Activated naive CD8-positive, alpha-beta T cell treated with anti-CD3 and anti-CD28 coated beads, Interleukin-2, amount 10 ng/mL, durations not matched to agents 7 days and 5 days (primary cell): ENCODE results near the gene ZNF831. TPM values are rescaled to one million over a fixed set of nuclear protein-coding genes. Genes with fewer than 3 reads are reported as not detected.

ENCODE experiments used
- ATAC-seq: fragments of 150-1000 bp; cut with Tn5 transposase; one replicate; pipeline ENCODE4 v1.10.0; 2021; ENCODE audit warnings: low read depth, moderate library complexity
- POLR2A ChIA-PET: fragments of 350-600 bp; sonication (Branson Sonifier 250); formaldehyde crosslinking; loops from one replicate; lab custom pipeline; 2021; ENCODE audit warnings: antibody characterized with exemption; lab: Charles Lee
- DNase-seq: peaks from one replicate; pipeline ENCODE4 v3.0.0; 2021
- H3K27ac Mint-ChIP-seq: one replicate; pipeline ENCODE4 v1.8.0; 2022; ENCODE audit warnings: mild to moderate bottlenecking, mixed read lengths
- H3K27me3 Mint-ChIP-seq: one replicate; pipeline ENCODE4 v1.8.0; 2022; ENCODE audit warnings: mild to moderate bottlenecking, moderate library complexity, mixed read lengths
- H3K36me3 Mint-ChIP-seq: one replicate; pipeline ENCODE4 v1.8.0; 2021; ENCODE audit warnings: mild to moderate bottlenecking, mixed read lengths
- H3K4me1 Mint-ChIP-seq: one replicate; pipeline ENCODE4 v1.8.0; 2021; ENCODE audit warnings: mixed read lengths
- H3K4me3 Mint-ChIP-seq: one replicate; pipeline ENCODE4 v1.8.0; 2022; ENCODE audit warnings: mild to moderate bottlenecking, moderate library complexity, mixed read lengths
- H3K9me3 Mint-ChIP-seq: one replicate; pipeline ENCODE4 v1.8.0; 2021; ENCODE audit warnings: mixed read lengths
- total RNA-seq, 2 experiments: library from RNA; stranded (reverse); gene quantifications; one replicate each; pipeline ENCODE4 v1.2.3, GENCODE V29; 2021

ZNF831 gene
- 10 to 100 TPM; 15.9 to 16.3 TPM for total RNA-seq

DNA sequence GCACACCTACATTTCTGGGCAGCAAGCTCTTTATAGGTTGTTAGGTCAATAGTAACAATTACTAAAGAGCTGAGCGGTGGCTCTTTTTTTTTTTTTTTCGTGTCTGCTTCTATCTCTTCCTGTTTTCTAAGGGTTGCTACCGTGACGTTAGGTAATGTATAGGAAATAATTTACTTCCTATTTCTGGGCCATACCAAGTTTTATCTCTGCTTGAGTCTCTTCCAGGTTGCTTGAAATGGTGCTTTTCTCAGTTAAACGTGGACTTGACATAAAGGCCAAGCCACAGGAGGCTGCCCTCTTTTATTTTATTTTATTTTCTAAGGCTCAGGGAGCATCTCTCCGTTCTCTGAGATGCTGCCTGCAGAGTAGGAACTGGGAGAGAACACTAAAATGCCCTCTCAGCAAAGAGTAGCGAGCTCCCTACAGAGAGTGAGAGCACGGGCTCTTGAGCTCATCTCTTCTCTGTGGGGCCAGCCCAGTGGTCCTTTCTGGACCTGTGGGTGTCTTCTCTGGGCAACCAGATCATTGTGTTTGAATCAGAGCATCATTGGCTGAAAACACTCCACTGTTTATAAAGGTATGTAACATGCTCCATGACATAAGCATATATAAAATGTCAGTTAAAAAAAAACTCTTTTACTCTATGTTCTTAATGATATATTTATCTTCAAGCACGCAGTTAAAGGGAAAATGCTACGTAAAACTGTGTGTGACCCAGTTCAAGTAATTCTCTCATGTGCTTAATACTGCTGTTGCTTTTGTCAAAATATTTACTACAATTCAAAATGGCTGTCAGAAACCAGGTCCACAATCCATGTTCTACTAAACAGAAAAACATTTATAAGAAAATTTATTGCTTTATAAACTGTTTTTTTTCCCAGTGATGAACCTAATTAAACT is at the start of gene ZNF831:
Gene ZNF831 (plus strand): TSS at position 191 of the 900 bp plus-strand sequence. CDS start 27,199 bp downstream, outside the sequence.
- peaks cover 75% of the 10 kb centered on the region for H3K4me1 Mint-ChIP-seq
- peak within 1 kb of the TSS; percentile 89 for H3K4me3 Mint-ChIP-seq
- H3K27ac Mint-ChIP-seq, result peak within 1 kb of the TSS; percentile 95
- H3K27me3 Mint-ChIP-seq, result no peaks in the 10 kb centered on the region
- no peak for DNase-seq
- peaks cover 8% of the 10 kb centered on the region for H3K36me3 Mint-ChIP-seq
- H3K9me3 Mint-ChIP-seq, result peaks cover 4% of the 10 kb centered on the region
- ATAC-seq, result peak; percentile 28
- POLR2A ChIA-PET, result interaction anchor here (0.6 to 3.4 kb wide), 16 partner anchors 9 to 513 kb away, joined by 3 to 39 read pairs (median 5); partner anchors contain the start of genes ATP5F1E and STX16

GRCh38 chr20:59117526-59117925 is 46.1 kb upstream of the ZNF831 start:
- POLR2A ChIA-PET, result no interaction called here
- no peak overlapping the region for H3K27ac Mint-ChIP-seq
- DNase-seq (no peak), ATAC-seq (no peak)
- peaks cover 3% of the 10 kb centered on the region for H3K36me3 Mint-ChIP-seq
- H3K4me1 Mint-ChIP-seq, result peaks cover 43% of the 10 kb centered on the region
- H3K27me3 Mint-ChIP-seq, result peaks cover 14% of the 10 kb centered on the region
- H3K4me3 Mint-ChIP-seq, result no peak overlapping the region
- peaks cover 4% of the 10 kb centered on the region for H3K9me3 Mint-ChIP-seq

DNA sequence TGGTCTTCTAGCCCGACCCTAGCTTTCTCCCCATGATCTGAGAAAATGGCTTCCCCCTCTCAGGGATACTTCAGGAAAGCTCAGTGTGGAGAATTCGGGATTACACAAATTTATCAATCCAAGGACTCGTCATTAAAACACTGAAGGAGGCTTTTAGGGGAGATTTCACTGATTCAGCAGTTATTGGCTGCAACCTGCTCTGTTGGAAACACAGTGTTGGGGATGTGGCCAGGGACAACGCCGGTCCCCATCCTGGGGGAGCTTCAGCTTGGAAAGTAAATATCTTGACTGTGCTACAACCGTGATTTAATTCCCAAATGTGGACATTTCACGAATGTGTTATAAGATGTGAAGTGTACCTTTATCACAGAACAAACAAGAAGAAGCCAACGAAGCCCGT is 44.8 kb upstream of the ZNF831 start:
- Mint-ChIP-seq H3K36me3 (peaks cover 3% of the 10 kb centered on the region), H3K27me3 (peaks cover 14% of the 10 kb centered on the region), H3K9me3 (peaks cover 2% of the 10 kb centered on the region), H3K27ac (no peak overlapping the region), H3K4me3 (no peak overlapping the region), H3K4me1 (peaks cover 55% of the 10 kb centered on the region)
- POLR2A ChIA-PET, result no interaction called here
- DNase-seq (no peak), ATAC-seq (no peak)

- ATAC-seq (peak; percentile 36), DNase-seq (peak; percentile 35)
- peaks cover 55% of the 10 kb centered on the region for H3K4me1 Mint-ChIP-seq
- peak overlapping the region; percentile 62 for H3K4me3 Mint-ChIP-seq
- H3K27ac Mint-ChIP-seq, result peak overlapping the region; percentile 59
- peaks cover 9% of the 10 kb centered on the region for H3K27me3 Mint-ChIP-seq
- POLR2A ChIA-PET, result interaction anchor here (1.0 to 6.3 kb wide), 3 partner anchors 9 to 44 kb away, joined by 3 to 39 read pairs (median 12); partner anchors contain the start of gene ZNF831
- H3K9me3 Mint-ChIP-seq, result peaks cover 2% of the 10 kb centered on the region
- H3K36me3 Mint-ChIP-seq, result peaks cover 3% of the 10 kb centered on the region
Observed at GRCh38 chr20:59120491-59120890, 43.1 kb upstream of the ZNF831 start.

DNA sequence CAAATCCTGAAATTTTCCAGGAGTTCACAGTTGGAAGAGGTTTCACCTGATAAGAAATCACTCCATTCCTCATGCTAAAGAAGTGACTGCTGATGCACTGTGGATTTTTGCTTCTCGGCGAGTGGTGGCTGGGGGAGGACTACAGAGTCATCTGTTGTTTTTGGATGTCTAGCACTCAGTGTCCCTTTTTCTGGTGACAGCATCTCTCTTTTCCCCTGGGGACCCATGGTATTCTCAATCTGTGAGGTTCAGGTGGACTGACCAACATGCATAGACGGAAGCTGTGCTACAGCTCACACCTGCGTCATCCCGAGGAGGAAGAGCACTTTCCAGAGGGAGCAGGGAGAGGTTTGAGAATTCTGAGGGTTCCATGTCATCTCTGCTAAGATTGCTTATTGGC is 42.7 kb upstream of the ZNF831 start:
- peak overlapping the region; percentile 18 for H3K4me3 Mint-ChIP-seq
- peaks cover 9% of the 10 kb centered on the region for H3K27me3 Mint-ChIP-seq
- POLR2A ChIA-PET, result interaction anchor here (0.5 to 6.3 kb wide), 6 partner anchors 9 to 385 kb away, joined by 3 to 39 read pairs (median 6); partner anchors contain the start of gene ZNF831
- DNase-seq (no peak), ATAC-seq (no peak)
- H3K4me1 Mint-ChIP-seq, result peaks cover 53% of the 10 kb centered on the region
- peaks cover 3% of the 10 kb centered on the region for H3K36me3 Mint-ChIP-seq
- H3K9me3 Mint-ChIP-seq, result peaks cover 2% of the 10 kb centered on the region
- peak overlapping the region; percentile 62 for H3K27ac Mint-ChIP-seq

DNA sequence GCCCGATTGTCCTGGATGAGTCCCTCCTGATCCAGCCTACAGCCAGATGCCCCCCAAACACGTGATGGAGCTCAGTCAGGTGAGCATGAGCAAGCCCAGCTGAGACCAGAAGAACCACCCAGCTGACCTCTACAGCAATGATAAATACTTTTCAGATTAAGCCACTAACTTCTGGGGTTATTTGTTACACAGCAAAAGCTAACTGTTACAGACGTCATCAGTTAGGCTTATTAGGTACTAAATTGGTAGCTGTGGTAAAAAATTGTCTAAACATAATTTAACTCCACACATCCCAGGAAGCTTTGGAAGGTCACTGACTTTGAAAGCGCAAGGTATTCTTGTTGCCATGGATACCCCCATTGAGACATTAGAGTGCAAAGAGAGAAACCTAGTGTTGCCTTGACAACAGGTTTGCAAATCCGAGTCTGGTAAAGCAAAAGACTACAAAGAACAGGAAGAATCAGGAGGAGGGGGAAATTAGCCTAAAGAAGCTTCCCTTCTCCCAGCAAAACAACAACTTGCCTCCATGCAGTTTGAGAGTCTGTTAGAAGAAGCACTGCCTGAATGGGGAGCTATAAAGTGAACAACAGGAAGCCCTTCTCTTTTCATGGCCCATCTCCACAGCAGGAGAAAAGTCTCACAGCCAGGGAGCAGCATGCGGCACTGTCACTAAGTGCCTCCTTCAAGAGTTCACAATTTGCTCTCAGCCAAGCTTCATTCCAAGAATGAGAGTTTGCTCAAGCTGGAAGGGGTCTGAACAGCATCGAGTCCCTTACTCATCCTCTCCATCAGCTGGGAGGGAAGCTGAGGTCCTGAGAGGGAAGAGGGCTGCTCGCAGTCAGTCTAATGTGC is 41.7 kb upstream of the ZNF831 start:
- peaks cover 51% of the 10 kb centered on the region for H3K4me1 Mint-ChIP-seq

DNA sequence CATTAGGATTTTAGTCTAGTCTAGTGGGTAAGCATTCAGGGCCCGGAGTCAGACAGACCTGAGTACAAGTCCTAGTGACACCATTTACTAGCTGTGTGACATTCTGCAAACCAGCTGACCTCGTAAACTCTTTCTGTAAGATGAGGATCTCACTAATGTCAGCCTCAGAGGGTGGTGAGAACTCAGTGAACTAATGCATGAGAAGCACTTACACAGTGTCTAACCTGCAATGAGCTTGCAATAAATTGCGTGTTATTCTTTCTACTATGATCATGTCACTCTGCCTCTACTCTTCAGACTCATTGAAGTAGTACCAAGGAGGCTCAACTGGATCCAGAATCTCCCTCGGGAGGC is 41.1 kb upstream of the ZNF831 start:
- POLR2A ChIA-PET, result interaction anchor here (0.9 to 6.3 kb wide), 9 partner anchors 10 to 131 kb away, joined by 3 to 39 read pairs (median 5); partner anchors contain the start of gene ZNF831
- Mint-ChIP-seq H3K36me3 (peaks cover 5% of the 10 kb centered on the region), H3K27ac (peak overlapping the region; percentile 90), H3K27me3 (peaks cover 9% of the 10 kb centered on the region), H3K4me3 (peak overlapping the region; percentile 74), H3K9me3 (peaks cover 2% of the 10 kb centered on the region), H3K4me1 (peaks cover 53% of the 10 kb centered on the region)
- no peak for DNase-seq
- ATAC-seq, result peak; percentile 33

More for the DNA sequence above, 41.7 kb upstream of the ZNF831 start:
- Mint-ChIP-seq H3K9me3 (peaks cover 2% of the 10 kb centered on the region), H3K27ac (peak overlapping the region; percentile 90), H3K4me3 (peak overlapping the region; percentile 74), H3K36me3 (peaks cover 3% of the 10 kb centered on the region), H3K27me3 (peaks cover 9% of the 10 kb centered on the region)
- POLR2A ChIA-PET, result interaction anchor here (0.9 to 6.3 kb wide), 9 partner anchors 14 to 131 kb away, joined by 3 to 39 read pairs (median 6); partner anchors contain the start of gene ZNF831
- ATAC-seq (peak; percentile 9), DNase-seq (peak; percentile 35)

- ATAC-seq, result peak; percentile 49
- Mint-ChIP-seq H3K4me3 (peak overlapping the region; percentile 74), H3K36me3 (peaks cover 5% of the 10 kb centered on the region), H3K4me1 (peaks cover 48% of the 10 kb centered on the region), H3K27me3 (peaks cover 9% of the 10 kb centered on the region), H3K9me3 (peaks cover 2% of the 10 kb centered on the region), H3K27ac (peak overlapping the region; percentile 90)
- POLR2A ChIA-PET, result interaction anchor here (0.9 to 6.3 kb wide), 9 partner anchors 11 to 130 kb away, joined by 3 to 39 read pairs (median 5); partner anchors contain the start of gene ZNF831
- DNase-seq, result peak; percentile 44
Observed at GRCh38 chr20:59123011-59123677, 40.5 kb upstream of the ZNF831 start.

- ATAC-seq, result no peak
- Mint-ChIP-seq H3K27me3 (peaks cover 9% of the 10 kb centered on the region), H3K4me1 (peaks cover 45% of the 10 kb centered on the region), H3K4me3 (peak overlapping the region; percentile 74), H3K36me3 (peaks cover 5% of the 10 kb centered on the region), H3K27ac (peak overlapping the region; percentile 90), H3K9me3 (peaks cover 2% of the 10 kb centered on the region)
- no peak for DNase-seq
- POLR2A ChIA-PET, result interaction anchor here (1.2 to 6.3 kb wide), 3 partner anchors 36 to 91 kb away, joined by 3 to 39 read pairs (median 12); partner anchors contain the start of gene ZNF831
Observed at GRCh38 chr20:59123678-59124255, 39.9 kb upstream of the ZNF831 start.

- POLR2A ChIA-PET, result interaction anchor here (1.2 to 6.3 kb wide), 2 partner anchors 40 to 92 kb away, joined by 3 to 39 read pairs; partner anchors contain the start of gene ZNF831
- Mint-ChIP-seq H3K4me3 (no peak overlapping the region), H3K36me3 (peaks cover 5% of the 10 kb centered on the region), H3K9me3 (peaks cover 2% of the 10 kb centered on the region), H3K27me3 (peaks cover 9% of the 10 kb centered on the region), H3K4me1 (peaks cover 45% of the 10 kb centered on the region), H3K27ac (peak overlapping the region; percentile 47)
- ATAC-seq (no peak), DNase-seq (no peak)
Observed at GRCh38 chr20:59124296-59125029, 39.2 kb upstream of the ZNF831 start.

- ATAC-seq (no peak), DNase-seq (no peak)
- H3K36me3 Mint-ChIP-seq, result peaks cover 5% of the 10 kb centered on the region
- POLR2A ChIA-PET, result interaction anchor here (6.3 kb wide), 1 partner anchor 39 kb away, joined by 39 read pairs; the partner anchor contains the start of gene ZNF831
- H3K9me3 Mint-ChIP-seq, result peaks cover 2% of the 10 kb centered on the region
- H3K4me1 Mint-ChIP-seq, result peaks cover 37% of the 10 kb centered on the region
- H3K4me3 Mint-ChIP-seq, result no peak overlapping the region
- H3K27me3 Mint-ChIP-seq, result peaks cover 2% of the 10 kb centered on the region
- no peak overlapping the region for H3K27ac Mint-ChIP-seq
Observed at GRCh38 chr20:59125332-59125731, 38.3 kb upstream of the ZNF831 start.
